NCI-H446 (cell line): ENCODE results near the gene IER3IP1.
"Not testable (repeated sequence)": the region's sequence is repeated elsewhere in the genome, so short reads cannot be mapped to it uniquely, and the experiment has no call there.

Experiments
- DNase-seq, 2 experiments: peaks; one replicate each; lab custom pipeline; 2025; lab: John Stamatoyannopoulos, UW

Gene IER3IP1

DNA sequence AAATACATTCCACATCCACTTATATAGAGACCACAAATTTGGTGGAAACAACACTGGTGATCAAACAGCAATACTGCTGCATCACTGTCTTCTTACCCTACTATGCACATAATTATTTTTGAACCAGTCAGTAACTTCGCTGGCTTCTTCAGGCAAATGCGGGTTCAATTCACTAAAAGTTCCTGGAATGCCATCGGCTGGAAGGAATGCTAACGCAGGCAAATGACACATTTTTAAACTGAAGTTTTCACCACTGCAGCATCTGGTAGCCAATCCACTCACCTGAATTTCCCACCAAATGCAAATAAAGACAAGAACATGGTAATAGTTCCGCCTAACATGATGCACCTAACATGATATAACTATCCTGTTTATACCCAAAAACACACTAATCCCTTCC, 15.9 kb downstream of the IER3IP1 start:
- DNase-seq: no peak

- DNase-seq: not testable (repeated sequence)
These were observed 17.8 kb downstream of the IER3IP1 start for GRCh38 chr18:47158404-47158803.

- DNase-seq: no peak
These were observed 24.7 kb downstream of the IER3IP1 start for GRCh38 chr18:47151439-47151838.

GRCh38 chr18:47150824-47151366, 25.3 kb downstream of the IER3IP1 start:
- DNase-seq: no peak

DNA sequence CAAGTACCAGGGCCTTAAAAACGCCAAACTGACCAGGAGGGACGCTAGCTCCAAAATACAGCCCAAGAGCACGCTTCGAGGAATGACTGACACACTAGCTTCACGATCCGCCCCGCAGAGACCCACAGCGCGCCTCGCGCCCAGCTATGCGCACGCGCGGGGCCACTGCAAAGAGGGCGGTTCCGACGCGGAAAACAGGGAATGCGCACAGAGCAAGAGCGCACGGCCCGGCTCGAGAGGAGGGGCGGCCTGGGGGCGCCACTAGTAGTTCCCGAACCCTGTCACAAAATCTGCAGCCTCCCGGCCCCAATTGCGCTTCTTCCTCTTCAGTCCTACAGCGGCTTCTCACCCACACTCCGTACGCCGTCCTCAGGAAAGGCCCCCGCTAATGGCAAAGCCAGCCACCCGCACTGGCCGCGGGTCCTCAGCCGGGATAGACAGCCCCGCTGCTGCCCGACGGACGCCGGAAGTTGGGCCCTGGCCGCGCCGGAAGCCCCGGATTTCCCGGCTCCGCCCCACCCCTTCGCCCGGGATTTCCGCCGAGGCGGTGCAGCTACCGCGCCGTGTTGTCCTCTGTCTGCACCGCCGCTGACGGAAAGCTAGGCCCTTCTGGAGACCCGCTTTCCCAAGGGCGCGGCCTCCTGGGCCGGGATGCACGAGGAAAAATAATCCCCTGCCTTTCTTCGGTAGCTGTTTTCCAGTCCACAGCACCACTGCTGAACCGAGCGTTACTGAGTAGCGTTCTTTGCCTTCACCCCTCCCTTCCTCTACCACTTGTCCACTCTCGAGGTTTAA, 25.9 kb downstream of the IER3IP1 start, which contains the start of gene HDHD2:
Gene HDHD2 (minus strand): TSS at position 472 of the 795 bp plus-strand sequence. CDS start 14,061 bp downstream, outside the sequence.
- peak; percentile 55 to 75 for DNase-seq

DNA sequence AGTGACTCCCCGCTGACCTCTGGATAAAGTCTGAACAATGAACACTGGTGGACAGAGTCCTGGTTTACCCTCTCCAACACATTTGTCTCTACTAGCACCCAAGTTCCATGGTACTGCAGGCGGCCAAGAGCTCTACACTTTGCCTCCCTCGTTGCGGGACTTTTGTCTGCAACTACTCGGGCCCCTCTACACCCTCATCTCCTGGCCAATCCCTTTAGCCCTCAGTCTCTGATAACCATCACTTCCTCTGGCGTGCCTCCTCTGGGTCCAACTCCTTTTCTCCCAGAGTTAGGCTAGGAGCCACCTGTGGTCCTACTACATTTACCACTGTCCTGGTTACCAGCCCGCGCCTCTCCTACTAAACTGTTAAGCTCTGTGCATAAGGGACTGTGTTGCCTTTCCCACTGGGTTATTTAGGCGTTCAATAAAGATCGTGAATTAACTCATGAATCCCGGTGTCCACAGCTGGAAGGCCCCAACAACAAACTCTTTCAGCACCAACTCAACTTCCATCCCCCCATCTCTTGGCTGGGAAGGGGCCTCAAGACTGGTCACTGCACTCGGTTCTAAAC, 26.6 kb downstream of the IER3IP1 start:
- no peak for DNase-seq

DNA sequence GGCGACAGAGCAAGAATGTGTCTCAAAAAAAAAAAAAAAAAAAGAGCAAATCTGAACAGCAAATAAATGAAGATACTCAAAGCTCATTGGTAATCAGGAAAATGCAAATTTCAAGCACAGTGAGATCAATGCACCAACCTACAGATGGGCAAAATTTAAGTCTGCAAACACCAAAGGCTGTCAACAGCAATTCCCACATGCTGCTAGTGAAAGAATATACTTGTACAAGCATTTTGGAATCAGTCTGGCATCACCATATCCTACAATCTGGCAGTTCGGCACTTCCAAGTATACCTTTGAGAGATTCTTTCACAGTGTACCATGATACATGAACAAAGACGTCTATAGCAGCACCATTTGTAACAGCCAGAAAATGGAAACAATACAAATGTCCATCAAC, 30.0 kb downstream of the IER3IP1 start:
- DNase-seq: no peak

DNA sequence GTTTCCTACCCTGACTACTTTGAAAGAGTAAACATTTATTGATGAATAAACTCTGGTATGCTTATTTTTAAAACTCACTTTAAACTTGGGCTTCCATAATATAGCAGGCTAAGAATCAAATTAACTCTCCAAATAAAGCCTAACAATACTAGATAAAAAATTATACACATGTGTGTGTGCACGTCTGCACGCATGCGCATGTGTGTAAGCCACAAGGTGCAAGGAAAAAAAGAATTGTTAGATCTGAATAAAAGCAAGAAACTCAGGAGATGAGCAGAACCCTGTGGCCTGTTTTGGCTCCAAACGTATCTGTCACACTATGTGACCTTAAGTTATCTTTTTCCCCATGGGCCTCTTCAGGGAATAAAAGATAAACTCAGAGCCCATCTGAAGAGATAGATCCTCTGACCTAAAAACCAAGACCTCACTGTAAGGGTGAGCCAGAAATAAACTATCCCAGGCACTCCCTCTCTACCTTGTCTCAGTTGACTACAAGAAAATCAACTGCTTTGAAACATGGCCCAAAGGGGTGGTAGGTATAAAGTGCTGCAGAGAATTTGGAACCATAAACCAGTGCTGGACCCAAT, 32.2 kb downstream of the IER3IP1 start:
- no peak for DNase-seq

- DNase-seq: no peak
These were observed 33.0 kb downstream of the IER3IP1 start for GRCh38 chr18:47143153-47143552.

DNA sequence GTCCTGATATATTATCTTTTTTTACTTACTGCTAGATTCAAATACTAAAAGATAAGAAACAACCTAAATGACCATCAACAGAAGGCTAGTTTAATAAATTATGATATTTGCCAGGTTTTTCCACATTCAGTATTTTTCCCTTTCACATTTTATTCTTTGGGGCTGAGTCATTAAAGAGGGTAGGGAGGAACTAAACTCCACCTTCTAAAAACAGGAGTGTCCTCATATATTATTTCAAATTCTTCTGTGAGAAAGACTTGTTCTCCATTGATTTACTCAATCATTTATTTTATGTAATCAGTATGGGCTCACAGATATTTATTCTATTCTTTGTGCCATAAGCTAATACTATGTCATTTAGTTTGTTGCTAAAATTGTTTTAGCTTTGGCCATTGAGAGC, 34.9 kb downstream of the IER3IP1 start:
- no peak for DNase-seq

DNA sequence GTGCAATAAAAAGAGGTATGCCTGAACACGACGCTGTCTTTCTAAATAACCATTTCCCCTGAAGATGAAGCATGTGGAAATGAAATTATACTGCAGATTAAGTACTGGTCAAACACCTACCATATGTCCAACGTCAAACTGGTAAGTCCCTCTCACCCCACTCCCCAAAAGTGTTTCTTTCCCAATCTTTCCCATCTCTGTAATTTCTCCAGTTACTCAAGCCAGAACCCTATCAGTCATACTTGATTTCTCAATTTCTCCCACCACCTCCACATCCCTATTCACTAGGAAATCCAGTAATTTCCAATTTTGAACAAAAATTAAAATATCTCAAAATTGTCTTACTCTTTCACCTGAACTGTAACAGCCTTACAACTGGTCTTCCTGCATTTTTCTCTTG, 55.0 kb downstream of the IER3IP1 start:
- no peak for DNase-seq

GRCh38 chr18:47120428-47120827, 55.7 kb downstream of the IER3IP1 start:
- no peak for DNase-seq

GRCh38 chr18:47118981-47119380, 57.2 kb downstream of the IER3IP1 start:
- no peak for DNase-seq

- no peak for DNase-seq
These were observed 61.0 kb downstream of the IER3IP1 start for GRCh38 chr18:47115205-47115604.

GRCh38 chr18:47113796-47114540, 62.2 kb downstream of the IER3IP1 start:
- DNase-seq: no peak

DNA sequence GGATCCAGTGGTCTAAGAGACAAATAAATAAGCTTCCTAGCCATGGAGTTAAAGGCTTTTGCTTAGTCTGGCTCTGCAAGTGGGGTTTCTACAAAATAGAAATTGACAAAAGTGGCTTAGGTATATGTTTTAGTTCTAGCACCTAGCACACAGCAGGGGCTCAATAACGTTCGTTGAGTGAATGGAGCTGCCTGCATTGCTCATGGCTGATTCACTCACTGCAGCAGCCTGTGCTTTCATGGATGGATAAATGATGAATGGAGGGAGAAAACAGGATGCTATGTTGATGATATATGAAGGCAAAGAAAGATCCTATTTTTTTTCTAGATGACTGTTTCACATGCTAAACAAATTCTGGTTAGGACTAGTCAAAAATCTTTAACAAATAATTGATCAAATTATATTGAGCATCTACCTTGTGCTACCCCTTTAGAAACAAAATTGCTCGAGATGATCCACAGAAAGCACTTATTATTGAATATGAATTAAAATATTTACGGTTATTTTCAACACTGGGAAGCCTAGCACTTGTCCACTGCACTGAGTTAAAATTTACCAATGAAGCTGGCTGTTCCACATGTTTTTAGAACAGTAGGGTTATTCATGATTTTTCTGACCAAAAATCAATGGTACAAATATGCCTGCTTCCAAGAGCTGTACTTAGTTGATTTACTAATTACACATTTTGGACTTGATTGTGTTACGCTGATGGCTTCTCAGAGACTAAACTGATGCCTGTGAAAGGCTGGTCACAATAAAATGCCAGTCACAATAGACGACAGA, 65.5 kb downstream of the IER3IP1 start:
- DNase-seq: no peak

DNA sequence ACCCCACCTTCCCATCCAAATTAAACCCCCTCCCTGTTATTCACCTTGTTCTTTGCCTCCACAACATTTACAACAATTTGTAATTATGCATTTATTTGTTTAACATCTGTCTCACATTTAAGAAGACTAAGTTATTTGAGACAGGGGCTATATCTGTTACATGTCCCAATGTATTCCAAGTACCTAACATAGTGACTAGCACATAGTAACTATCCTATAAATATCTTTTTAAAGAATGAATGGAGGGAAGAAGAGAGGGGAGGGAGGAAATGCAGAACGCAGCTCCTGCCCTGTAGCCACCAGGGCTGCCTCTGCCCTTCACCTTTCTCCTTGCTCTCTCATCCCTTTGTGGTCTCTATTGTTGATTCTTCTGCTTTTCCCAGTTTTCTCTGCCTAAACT, 66.4 kb downstream of the IER3IP1 start:
- no peak for DNase-seq

- DNase-seq: no peak
These were observed 67.2 kb downstream of the IER3IP1 start for GRCh38 chr18:47108998-47109405.

DNA sequence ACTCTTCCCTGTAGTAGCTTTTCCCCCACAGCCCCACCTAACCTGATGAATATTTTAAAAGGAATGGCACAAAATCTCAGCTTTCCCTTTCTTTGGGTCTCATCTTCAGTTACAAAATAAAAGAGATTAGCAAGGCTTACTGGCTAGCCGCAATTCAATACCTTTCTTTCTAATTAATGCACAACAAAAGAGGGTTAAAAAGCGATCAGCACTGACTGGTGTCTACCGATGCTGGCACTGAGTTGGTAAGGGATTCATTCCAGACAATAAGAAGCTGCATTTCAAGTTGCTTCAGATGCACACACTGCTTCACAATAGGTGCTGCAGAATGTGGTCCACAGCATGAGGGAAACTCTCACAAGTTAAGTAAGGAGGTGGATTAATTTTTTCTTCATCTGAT, 67.8 kb downstream of the IER3IP1 start:
- DNase-seq: no peak
